Neutrophil (primary cell): ENCODE data around the gene LDB2.

Source experiments
- H3K27ac ChIP-seq: fragments of 200-600 bp; sonication (generic); 2 replicates; pipeline ENCODE4 v1.5.1; 2016; ENCODE audit warnings: mild to moderate bottlenecking, moderate library complexity
- H3K27me3 ChIP-seq: fragments of 200-600 bp; sonication (generic); 2 replicates; pipeline ENCODE4 v1.6.0; 2016; ENCODE audit warnings: mild to moderate bottlenecking
- H3K36me3 ChIP-seq: fragments of 200-600 bp; sonication (generic); 2 replicates; pipeline ENCODE4 v1.5.1; 2017
- H3K4me1 ChIP-seq, 2 experiments: fragments of 200-600 bp in 1 of 2; sonication (generic) in 1 of 2; 1 replicate in 1 of 2; 2 replicates in 1 of 2; pipeline versions ENCODE4 v1.5.1 to v1.6.1; 2013 to 2016; ENCODE audit warnings: low read depth in 1 of 2, low read length in 1 of 2, mild to moderate bottlenecking in 1 of 2, moderate library complexity in 1 of 2; ENCODE audit not compliant: control insufficient read depth in 1 of 2, insufficient read depth in 1 of 2
- H3K4me3 ChIP-seq, 2 experiments: fragments of 200-600 bp in 1 of 2; sonication (generic) in 1 of 2; 1 replicate in 1 of 2; 2 replicates in 1 of 2; pipeline ENCODE4 v1.5.1; 2013 to 2016; ENCODE audit warnings: low read depth in 1 of 2, low read length in 1 of 2, mild to moderate bottlenecking in 1 of 2, moderate library complexity in 1 of 2
- H3K9me3 ChIP-seq: fragments of 200-600 bp; sonication (generic); 2 replicates; pipeline ENCODE4 v1.5.1; 2016
- CTCF ChIP-seq: fragments of 200-600 bp; sonication (generic); IDR thresholded peaks from 2 replicates; pipeline ENCODE4 v1.5.1; 2016; ENCODE audit warnings: antibody characterized with exemption

Gene LDB2

GRCh38 chr4:16472537-16472936, 425.9 kb downstream of the LDB2 start:
- Histone ChIP-seq H3K27ac (no peak overlapping the region), H3K36me3 (no peaks in the 10 kb centered on the region), H3K4me1 (no peaks in the 10 kb centered on the region), H3K27me3 (no peaks in the 10 kb centered on the region), H3K9me3 (no peaks in the 10 kb centered on the region), H3K4me3 (no peak overlapping the region)
- TF ChIP-seq CTCF = no peak

- Histone ChIP-seq H3K9me3 (no peaks in the 10 kb centered on the region), H3K36me3 (no peaks in the 10 kb centered on the region), H3K4me3 (no peak overlapping the region), H3K4me1 (no peaks in the 10 kb centered on the region), H3K27me3 (no peaks in the 10 kb centered on the region), H3K27ac (no peak overlapping the region)
- TF ChIP-seq CTCF = no peak
Observed at GRCh38 chr4:16467061-16467460, 431.4 kb downstream of the LDB2 start.

- no peak overlapping the region for H3K4me3 ChIP-seq
- no peak overlapping the region for H3K27ac ChIP-seq
- H3K4me1 ChIP-seq = no peaks in the 10 kb centered on the region
- H3K36me3 ChIP-seq = no peaks in the 10 kb centered on the region
- peaks cover 3% of the 10 kb centered on the region for H3K27me3 ChIP-seq
- no peaks in the 10 kb centered on the region for H3K9me3 ChIP-seq
- TF ChIP-seq CTCF = no peak
Observed at GRCh38 chr4:16466581-16466980, 431.9 kb downstream of the LDB2 start.

GRCh38 chr4:16464651-16465050, 433.8 kb downstream of the LDB2 start:
- Histone ChIP-seq H3K4me3 (no peak overlapping the region), H3K36me3 (no peaks in the 10 kb centered on the region), H3K9me3 (no peaks in the 10 kb centered on the region), H3K4me1 (no peaks in the 10 kb centered on the region), H3K27ac (no peak overlapping the region), H3K27me3 (peaks cover 11% of the 10 kb centered on the region)
- no peak for TF ChIP-seq CTCF

- Histone ChIP-seq H3K4me3 (no peak overlapping the region), H3K4me1 (no peaks in the 10 kb centered on the region), H3K9me3 (no peaks in the 10 kb centered on the region), H3K27me3 (peaks cover 11% of the 10 kb centered on the region), H3K36me3 (no peaks in the 10 kb centered on the region), H3K27ac (no peak overlapping the region)
- no peak for TF ChIP-seq CTCF
Observed at GRCh38 chr4:16462656-16463055, 435.8 kb downstream of the LDB2 start.

- no peaks in the 10 kb centered on the region for H3K36me3 ChIP-seq
Observed at GRCh38 chr4:16461362-16461761, 437.1 kb downstream of the LDB2 start.

More at GRCh38 chr4:16461362-16461761, 437.1 kb downstream of the LDB2 start:
- Histone ChIP-seq H3K4me3 (no peak overlapping the region), H3K9me3 (no peaks in the 10 kb centered on the region), H3K27ac (no peak overlapping the region), H3K4me1 (no peaks in the 10 kb centered on the region), H3K27me3 (peaks cover 11% of the 10 kb centered on the region)
- TF ChIP-seq CTCF = no peak
